ENCODE measurements around the gene FBL.
"Not testable (repeated sequence)": the region's sequence is repeated elsewhere in the genome, so short reads cannot be mapped to it uniquely, and the experiment has no call there.

The FBL gene

GRCh38 chr19:39824143-39825092, 21.8 kb downstream of the FBL start:
- peak; percentile 86 for DNase-seq

GRCh38 chr19:39823686-39824085, 22.5 kb downstream of the FBL start:
- DNase-seq, result no peak

- no peak for DNase-seq
These were observed 25.5 kb downstream of the FBL start for GRCh38 chr19:39820696-39821095.

GRCh38 chr19:39819786-39820185, 26.4 kb downstream of the FBL start:
- no peak for DNase-seq

GRCh38 chr19:39818626-39819097, 27.5 kb downstream of the FBL start:
- DNase-seq, result no peak

- DNase-seq, result no peak
These were observed 28.2 kb downstream of the FBL start for GRCh38 chr19:39817888-39818561.

- no peak for DNase-seq
These were observed 29.7 kb downstream of the FBL start for GRCh38 chr19:39816287-39817048.

- DNase-seq, result no peak
These were observed 31.6 kb downstream of the FBL start for GRCh38 chr19:39814595-39814994.

- DNase-seq, result not testable (repeated sequence)
These were observed 32.1 kb downstream of the FBL start for GRCh38 chr19:39814111-39814510.

- DNase-seq, result no peak
These were observed 32.8 kb downstream of the FBL start for GRCh38 chr19:39813264-39813993.

GRCh38 chr19:39811064-39811463, 35.1 kb downstream of the FBL start:
- DNase-seq, result no peak

- DNase-seq, result no peak
These were observed 35.8 kb downstream of the FBL start for GRCh38 chr19:39810424-39810823.

GRCh38 chr19:39809368-39809767, 36.8 kb downstream of the FBL start:
- no peak for DNase-seq

GRCh38 chr19:39808688-39809087, 37.5 kb downstream of the FBL start:
- DNase-seq, result not testable (repeated sequence)

GRCh38 chr19:39807846-39808364, 38.3 kb downstream of the FBL start:
- DNase-seq, result no peak

- DNase-seq, result no peak
These were observed 41.1 kb downstream of the FBL start for GRCh38 chr19:39805104-39805503.

- no peak for DNase-seq
These were observed 43.2 kb downstream of the FBL start for GRCh38 chr19:39802958-39803357.

GRCh38 chr19:39797083-39797482, 49.1 kb downstream of the FBL start:
- DNase-seq, result no peak

GRCh38 chr19:39796000-39796498, 50.1 kb downstream of the FBL start:
- no peak for DNase-seq

GRCh38 chr19:39795001-39795400, 51.2 kb downstream of the FBL start:
- DNase-seq, result no peak

GRCh38 chr19:39792999-39793546, 53.1 kb downstream of the FBL start:
- DNase-seq, result peak; percentile 47

GRCh38 chr19:39788244-39788643, 57.9 kb downstream of the FBL start:
- no peak for DNase-seq

Measured in NCI-H446 treated with DMSO at 0.1 percent for 48 hours (cell line).